ENCODE data around the gene CHAC2. TPM values are rescaled to one million over a fixed set of nuclear protein-coding genes. Genes with fewer than 3 reads are reported as not detected.
"Not testable (repeated sequence)": the region's sequence is repeated elsewhere in the genome, so short reads cannot be mapped to it uniquely, and the experiment has no call there.

CHAC2 gene
- total RNA-seq, 2 experiments from 2014 or later, result 5.5 to 7.3 TPM

DNA sequence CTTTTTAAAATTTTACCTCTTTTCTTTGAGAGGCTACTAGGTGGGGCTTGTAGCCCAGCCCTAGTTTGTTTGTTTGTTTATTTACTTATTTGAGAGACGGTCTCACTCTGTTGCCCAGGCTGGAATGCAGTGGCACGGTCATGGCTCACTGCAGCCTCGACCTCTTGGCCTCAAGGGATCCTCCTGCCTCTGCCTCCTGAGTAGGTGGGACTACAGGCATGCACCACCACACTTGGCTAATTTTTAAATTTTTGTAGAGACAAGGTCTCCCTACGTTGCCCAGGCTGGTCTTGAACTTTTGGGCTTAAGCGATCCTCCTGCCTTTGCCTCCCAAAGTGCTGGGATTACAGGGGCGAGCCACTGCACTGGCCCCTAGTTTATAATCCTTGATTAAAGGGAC lies 54.2 kb downstream of the CHAC2 start:
- H3K4me3 Mint-ChIP-seq, result no peak overlapping the region
- ATAC-seq (ENCODE audit: low read depth) (no peak), DNase-seq (no peak)
- no peaks in the 10 kb centered on the region for H3K9me3 Mint-ChIP-seq
- POLR2A ChIA-PET, result no interaction called here
- H3K36me3 Mint-ChIP-seq, result peaks cover 3% of the 10 kb centered on the region
- no peak overlapping the region for H3K27ac Mint-ChIP-seq
- H3K27me3 Mint-ChIP-seq, result no peaks in the 10 kb centered on the region
- no peaks in the 10 kb centered on the region for H3K4me1 Mint-ChIP-seq

DNA sequence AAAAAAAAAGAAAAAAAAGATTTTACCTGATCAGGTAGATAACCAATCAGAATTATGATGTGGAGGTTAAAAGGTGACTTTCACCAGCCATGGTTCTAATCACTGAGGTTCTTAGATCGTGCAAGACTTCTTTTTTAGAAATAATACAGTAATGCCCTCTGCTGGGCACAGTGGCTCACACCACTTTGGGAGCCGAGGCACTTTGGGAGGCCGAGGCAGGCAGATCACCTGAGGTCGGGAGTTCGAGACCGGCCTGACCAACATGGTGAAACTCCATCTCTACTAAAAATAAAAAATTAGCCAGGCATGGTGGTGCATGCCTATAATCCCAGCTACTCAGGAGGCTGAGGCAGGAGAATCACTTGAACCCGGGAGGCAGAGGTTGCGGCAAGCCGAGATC lies 56.0 kb downstream of the CHAC2 start:
- DNase-seq; H3K9me3 Mint-ChIP-seq; ATAC-seq (ENCODE audit: low read depth); H3K27ac Mint-ChIP-seq; H3K4me1 Mint-ChIP-seq; POLR2A ChIA-PET; H3K36me3 Mint-ChIP-seq; H3K4me3 Mint-ChIP-seq; H3K27me3 Mint-ChIP-seq: not testable (repeated sequence)

Other genes starting within 250 kb of the CHAC2 start
- 10 to 100 TPM; 29.8 to 32.1 TPM for gene ASB3, start 19.1 kb downstream of the CHAC2 start, total RNA-seq
- gene ERLEC1, start 19.2 kb downstream of the CHAC2 start, total RNA-seq, result 10 to 100 TPM; 22.2 to 22.8 TPM
- 1 to 10 TPM; 2.9 to 3.3 TPM for gene GPR75, start 92.2 kb downstream of the CHAC2 start, total RNA-seq
- 10 to 100 TPM; 52.6 to 54.2 TPM for gene PSME4, start 203.2 kb downstream of the CHAC2 start, total RNA-seq

Data from activated naive CD8-positive, alpha-beta T cell treated with anti-CD3 and anti-CD28 coated beads, Interleukin-2, amount 10 ng/mL, durations not matched to agents 7 days and 5 days (primary cell).